HG02852 (cell line): ENCODE results near the gene UBALD2.
"Not testable (repeated sequence)": the region's sequence is repeated elsewhere in the genome, so short reads cannot be mapped to it uniquely, and the experiment has no call there.

Experiments used
- ATAC-seq: cut with Tn5 transposase; IDR thresholded peaks from one replicate; pipeline ENCODE4 v1.9.1; 2021; ENCODE audit warnings: mild to moderate bottlenecking, moderate library complexity; ENCODE audit not compliant: unreplicated experiment

The UBALD2 gene

DNA sequence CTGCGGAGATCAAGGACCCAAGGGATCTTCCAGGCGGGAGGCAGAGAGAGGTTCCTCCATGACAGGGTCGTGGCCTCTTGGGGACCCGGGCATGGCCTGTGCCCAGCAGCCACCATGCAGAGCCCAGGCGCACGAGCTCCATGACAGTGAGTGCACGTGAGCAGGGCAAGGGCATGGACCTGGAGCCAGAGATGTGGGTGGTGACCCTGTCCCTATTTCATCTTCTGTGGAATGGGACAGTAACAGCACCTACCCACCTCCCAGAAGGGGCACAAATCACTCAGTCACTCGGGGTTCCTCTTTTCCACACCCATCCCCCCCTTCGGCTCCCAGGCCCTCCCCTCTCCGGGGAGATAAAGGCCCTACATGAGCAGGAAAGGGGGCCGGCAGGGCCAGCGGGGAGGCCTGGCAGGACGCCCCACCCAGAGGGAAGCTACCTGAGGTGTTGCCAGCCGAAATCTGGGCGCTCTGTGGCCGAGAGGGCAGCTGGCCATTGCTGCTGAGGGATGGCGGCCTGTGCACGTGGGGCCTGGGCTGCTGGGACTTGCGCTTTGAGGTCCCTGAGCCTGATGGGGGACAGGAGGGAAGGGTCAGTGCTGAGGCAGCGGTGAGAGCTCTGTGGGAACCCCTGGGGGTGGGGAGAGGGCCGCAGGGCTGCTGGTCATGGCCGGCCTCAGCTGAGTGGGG lies 10.4 kb downstream of the UBALD2 start:
- ATAC-seq, result no peak

DNA sequence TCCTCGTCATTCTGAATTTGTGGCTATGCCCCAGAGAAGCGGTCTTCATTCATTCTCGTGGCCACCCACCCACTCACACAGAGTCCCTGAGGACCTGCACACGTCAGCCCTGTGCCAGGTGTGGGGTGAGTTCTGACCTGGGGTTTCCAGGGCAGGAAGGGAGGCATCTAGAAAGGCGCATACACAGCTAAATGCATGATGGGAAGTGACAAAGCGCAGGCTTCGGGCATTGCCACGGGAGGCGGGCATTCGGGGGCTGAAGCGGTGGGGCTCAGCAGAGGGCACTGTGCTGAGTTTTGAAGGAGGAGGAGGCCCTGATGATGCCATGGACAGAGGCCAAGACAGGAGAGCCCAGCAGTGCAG lies 10.9 kb downstream of the UBALD2 start:
- no peak for ATAC-seq

DNA sequence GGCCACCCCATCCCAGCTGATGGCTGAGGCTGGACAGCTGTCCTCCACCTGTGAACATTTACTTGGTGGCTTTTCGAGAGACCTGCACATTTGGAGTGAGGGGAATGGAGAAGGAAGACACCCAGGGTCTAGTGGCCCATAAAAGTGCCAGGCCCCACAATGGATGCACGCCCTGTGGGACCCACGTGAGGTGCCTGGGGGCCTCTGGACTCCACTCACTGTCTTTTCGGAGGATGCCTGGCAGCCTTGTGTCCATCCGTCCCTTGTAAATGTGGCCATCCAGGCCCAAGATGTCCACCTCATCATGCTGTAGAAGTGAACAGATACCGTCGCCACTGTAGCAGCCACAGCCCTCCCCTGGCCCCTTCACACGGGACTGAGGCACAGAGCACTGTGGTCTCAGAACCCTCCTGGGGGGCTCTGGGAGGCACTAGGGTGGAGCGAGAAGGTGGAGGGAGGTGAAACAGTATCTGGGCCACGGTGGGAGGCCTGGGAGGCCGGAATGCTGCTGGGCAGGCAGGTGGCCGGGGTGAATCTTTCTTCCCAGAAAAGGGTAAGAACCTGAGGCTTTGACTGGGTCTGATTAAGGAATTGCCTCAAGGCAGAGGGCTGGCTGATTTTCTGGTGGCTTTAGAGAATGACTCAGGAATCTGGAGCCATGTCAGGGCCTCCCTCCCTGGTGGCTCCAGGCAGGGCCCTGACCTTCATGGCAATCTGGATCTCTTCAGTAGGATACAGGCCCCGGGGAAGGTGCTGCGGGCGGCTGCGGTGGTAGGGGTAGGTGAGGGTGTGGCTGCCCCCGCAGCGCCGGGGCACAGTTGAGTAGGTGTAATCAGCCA lies 11.5 kb downstream of the UBALD2 start:
- no peak for ATAC-seq

DNA sequence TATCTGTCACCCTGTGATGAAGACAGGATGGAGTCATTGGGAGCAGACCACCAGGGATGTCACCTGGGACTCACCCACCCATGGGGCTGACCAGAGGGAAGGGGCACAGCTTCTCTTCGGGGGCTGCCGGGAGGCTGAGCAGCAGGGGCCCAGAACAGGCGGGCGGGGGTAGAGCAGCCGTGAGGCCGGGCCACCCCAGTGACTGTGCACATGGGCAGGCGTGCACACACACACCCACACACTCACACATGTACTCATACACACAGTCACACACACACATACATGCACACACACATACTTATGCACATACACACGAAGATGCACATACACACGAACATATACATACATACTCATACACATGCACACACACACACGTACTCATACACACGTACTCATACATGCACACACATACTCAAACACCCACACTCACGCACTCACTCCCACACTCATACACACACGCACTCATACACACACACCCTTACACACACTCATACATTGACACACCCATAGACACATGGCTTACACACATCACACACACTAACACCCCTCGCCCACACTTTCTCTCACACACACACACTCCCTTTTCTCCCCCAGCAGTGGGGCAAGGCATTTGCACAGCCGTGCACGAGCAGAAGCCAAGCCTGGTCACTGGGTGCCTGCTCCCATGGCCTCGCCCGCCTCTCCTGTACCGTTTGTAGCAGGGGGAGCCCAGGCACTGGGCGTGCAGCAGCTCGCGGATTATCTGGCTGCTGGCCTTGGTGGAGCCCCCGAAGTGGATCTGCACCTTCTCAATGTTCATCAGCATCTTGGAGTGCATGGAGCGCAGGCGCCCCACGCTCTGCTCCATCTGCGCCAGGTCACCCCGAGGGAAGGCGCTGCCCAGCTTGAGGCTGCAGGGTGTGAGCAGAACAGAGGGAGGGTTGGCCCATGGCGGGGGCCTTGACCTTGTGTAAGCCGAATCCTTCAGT lies 12.4 kb downstream of the UBALD2 start:
- no peak for ATAC-seq

DNA sequence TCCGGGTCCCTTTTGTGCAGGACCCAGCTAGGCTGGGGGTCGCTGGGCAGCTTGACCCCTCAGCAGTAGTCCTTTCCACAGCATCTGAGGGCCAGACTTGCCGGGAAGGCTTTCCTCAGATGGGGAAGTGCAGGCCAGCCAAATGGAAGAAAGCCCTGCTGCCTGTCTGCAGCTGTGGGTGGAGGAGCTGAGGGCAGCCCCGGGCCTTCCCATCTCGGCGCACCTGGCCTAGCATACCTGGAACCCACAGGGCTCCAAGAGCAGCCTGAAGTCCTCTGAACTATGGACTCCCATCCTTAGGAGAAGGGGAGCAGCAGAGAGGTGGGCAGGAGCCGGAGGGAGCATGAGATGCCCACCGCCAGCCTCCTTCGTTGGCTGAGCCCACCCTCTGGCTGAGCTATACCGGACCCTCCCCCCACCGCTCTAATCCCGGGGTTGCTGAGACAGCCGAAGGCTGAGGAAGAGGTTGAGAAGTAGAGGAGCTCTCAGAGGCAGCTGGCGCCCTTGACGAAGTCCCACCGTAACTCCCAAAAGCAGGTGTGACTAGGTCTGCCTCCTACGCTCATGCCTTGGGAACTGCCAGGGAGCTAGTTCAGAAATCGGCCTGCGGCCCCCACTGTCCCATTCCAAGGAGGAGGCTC lies 13.2 kb downstream of the UBALD2 start:
- no peak for ATAC-seq

DNA sequence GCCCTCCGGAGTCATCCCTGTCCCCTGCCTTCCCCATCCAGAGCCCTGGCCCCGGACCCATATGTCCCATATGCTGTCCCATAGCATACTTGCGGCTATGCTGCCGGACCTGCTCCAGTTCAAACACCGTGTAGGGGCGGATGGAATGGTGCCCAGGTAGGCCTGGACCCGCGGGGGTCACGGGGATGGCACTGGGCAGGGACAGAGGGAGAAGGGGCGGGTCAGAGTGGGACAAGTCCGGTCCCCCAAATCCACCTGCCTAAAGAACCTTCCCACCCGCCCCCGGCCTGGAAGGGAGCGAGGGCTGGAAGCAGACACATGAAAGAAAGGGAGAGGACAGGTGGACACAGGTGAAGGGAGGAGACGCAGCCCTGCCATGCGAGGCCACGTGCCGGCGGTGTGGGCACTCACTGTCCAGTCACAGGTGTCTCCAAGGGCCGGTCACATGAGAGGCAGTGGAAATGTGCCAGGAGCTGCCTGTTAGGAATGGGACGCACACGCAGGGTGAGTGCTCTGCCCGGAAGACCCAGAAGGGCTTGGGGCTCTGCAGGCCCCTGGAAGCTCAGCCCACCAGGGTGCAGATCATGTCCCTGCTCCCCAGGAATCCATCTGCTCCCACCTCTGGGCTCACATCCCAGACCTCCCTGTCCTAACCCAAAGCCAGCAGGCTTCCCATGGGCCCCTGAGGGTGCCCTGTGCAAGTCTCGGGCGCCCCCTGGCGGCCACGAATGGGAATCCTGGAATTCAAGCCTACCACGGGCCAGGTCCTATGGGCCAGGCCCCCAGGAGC lies 14.0 kb downstream of the UBALD2 start:
- ATAC-seq, result no peak

DNA sequence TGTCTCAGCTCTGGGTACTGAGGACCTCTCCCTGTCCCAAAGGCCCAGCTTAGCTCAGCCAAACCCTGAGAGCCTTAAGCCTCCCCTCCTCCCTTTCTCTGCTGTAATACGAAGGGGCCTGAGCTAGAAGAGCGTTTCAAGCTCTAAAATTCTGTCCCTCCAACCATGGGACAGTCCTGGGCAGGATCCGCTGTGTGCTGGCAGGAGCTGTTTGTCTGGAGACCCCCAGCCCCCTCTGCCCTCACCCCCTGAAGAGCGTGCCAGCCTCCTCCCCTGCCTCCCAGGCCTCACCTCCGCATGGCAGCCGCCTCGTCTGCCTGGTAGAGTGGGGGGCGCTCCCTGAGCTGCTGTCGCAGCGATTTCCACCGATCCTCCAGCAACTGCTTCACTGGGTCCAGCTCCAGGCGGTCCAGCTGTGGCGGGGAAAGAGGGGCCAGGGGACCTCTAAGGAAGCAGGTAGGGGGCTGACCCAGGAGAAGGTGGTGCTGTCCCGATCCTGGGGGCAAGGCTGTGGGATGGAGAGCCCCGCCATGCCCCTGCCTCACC lies 14.7 kb downstream of the UBALD2 start:
- ATAC-seq, result no peak

DNA sequence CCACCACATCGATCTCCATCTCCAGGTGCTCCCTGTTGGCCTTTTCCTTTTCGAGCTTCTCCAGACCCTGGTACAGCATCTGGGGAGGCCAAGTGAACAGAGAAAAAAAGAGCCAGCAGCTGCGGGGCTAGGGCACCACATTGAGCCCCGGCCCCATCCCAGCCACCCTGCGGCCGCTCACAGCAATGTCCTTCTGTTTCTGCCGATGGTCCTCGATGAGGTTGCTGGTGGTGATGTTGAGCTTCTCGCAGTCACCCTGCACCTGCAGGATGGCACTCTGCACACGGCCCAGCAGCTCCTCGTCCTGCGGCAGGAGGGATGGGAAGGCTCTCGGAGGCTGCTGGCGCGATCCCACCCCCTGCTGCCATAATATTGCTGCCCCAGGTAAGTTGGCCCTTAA lies 15.5 kb downstream of the UBALD2 start:
- no peak for ATAC-seq

DNA sequence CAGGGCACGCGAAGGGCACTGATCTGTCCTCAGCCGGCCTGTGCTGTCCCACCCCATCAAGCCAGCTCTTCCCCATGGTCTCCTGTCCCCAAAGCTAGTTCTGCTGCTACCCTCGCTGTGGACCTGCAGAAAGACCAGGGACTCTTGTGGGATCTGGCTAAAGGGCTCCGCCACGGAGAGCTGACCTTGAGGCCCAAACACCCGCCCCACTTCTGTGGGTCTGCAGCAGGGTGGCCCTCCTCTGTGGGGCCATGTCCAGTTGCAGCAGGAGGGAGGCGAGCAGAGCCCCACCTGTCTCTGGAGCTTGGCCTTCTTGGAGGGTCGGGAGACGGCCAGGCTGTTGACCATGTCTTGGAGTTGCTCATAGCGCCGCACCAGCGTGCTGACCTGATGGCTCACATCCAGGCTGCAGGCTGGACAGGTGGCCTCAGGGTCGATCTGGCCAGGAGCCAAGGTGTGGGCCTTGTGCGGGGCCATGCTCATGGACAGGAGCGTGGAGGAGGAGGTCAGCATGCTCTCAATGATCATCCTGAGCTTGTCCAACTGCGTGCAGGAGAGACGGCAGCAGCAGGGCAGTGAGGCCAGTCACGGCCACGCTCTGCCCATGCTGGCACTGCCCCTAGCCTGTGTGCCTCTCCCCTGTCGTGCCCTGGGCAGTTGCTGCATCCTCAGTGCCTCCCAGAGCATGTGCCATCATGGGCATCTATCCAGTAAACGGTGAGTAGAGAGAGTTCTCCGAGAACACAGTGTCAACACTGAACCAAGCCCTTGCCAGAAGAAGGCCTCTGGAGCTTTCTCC lies 16.6 kb downstream of the UBALD2 start:
- ATAC-seq, result no peak

DNA sequence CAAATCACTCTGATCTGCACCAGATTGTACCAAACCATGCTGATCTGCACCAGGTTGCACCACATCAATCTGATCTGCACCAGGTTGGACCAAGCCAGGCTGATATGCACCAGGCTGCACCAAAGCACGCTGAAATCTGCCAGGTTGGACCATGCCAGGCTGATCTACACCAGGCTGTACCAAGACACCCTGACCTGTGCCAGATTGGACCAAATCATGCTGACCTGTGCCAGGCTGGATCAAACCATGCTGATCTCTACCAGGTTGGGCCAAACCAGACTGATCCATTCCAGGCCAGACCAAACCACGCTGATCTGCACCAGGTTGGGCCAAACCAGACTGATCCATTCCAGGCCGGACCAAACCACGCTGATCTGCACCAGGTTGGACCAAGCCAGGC lies 27.4 kb downstream of the UBALD2 start:
- no peak for ATAC-seq

DNA sequence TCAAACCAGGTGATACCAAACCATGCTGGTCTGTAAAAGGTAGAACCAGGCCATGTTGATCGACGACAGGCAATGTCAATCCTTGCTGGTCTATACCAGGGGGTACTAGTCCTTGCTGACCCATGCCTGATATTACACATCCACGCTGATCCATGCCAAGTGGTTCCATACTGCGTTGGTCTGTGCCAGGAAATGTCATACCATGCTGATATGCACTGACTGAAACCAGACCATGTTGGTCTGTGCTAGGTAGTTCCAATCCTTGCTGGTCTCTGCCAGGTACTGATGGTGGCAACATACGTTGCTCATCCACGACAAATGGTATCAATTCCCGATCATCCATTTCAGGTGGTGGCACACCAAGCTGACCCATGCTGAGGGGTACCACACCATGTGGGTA lies 28.0 kb downstream of the UBALD2 start:
- ATAC-seq, result no peak

DNA sequence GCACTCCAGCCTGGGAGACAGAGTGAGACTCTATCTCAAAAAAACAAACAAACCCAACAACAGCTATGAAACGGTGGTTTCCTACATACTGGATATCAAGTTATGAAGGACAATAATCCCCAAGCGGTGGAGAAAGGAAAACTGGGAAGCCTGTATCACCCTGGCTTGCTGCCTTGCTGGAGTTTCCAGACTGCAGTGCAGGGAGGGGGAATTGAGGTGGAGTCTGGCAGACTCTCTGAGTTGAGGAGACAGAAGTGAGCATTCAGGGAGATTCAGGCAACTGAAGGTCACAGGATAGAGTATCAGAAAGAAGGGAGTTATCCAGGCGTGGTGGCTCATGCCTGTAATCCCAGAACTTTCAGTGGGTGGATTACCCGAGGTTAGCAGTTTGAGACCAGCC lies 31.0 kb downstream of the UBALD2 start:
- ATAC-seq, result no peak

DNA sequence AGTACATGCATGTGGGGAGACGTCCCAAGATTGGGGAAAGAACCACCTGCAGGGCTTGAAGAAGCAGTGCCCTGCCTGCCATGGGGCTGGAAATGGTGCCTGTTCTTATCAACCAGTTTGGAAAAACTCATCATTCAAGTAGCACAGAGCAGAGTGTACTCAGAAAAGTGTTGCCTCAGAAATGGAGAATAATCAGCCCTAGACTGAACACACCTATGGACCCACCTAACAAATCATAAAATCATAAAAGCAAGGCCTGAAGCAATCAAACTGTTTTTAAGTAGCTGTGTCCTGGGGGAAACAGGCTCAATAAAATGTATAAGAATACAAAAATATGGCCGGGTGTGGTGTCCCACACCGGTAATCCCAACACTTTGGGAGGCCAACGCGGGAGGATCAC lies 31.7 kb downstream of the UBALD2 start:
- ATAC-seq, result no peak

DNA sequence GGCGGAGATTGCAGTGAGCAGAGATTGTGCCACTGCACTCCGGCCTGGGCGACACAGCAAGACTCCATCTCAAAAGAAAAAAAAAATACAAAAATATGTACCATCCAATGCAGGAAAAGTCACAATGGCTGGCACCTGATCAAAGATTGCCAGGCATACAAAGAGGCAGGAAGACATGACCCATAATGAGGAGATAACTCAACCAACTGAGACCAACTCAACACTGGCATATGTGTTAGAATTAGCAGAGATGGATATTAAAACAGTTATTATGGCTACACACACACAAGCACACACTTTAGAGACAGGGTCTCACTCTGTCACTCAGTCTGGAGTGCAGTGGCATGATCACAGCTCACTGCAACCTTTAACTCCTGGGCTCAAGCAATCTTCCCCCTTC lies 32.3 kb downstream of the UBALD2 start:
- no peak for ATAC-seq

DNA sequence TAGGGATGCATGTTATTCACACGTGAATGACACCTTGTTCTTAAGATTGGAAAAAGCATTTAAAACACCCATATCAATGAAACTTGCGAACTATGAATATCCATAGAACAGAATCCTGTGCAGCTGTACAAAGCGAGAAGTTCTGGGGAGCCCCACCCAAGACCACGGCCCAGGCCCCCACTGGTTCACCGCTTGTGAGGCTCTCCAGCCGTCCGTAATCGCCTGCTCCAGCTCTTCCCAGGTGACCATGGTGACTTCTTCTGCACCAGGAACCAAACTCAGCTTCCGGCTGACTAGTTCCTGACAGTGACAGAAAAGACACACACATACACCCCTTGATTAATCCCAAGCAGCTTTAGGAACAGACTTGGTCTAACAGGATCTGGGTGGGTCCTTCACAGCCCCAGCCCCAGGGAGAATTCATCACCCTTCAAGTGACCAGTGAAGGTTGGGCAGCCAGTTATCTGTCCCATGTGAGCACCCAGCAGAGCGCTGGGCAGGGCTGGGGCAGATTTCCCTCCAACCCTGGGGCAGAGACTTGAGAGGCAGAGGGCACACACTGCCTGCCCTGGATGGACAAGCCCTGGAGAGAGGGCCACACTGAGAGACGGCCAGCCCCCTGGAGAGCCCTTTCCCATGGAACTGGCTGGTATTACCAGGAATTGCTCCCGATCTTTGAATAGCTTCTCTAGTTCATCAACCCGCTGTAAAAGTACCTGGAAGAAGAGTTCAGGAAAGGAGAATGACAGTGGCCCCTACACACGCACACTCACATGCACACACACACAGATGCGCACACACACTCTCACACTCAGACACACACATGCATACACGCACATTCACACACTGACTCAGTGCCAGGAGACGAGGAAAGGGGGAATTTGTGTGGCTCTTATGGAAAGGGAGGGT lies 39.3 kb downstream of the UBALD2 start:
- no peak for ATAC-seq

DNA sequence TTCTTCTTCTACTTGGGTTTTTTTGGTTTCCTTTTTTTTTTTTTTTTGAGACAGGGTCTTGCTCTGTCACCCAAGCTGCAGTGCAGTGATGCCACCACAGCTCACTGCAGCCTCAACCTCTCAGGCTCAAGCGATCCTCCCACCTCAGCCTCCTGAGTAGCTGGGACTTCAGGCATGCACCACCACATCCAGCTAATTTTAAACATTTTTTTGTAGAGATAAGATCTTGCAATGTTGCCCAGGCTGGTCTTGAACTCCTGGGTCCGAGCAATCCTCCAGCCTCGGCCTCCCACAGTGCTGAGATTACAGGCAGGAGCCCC lies 39.9 kb downstream of the UBALD2 start:
- not testable (repeated sequence) for ATAC-seq

DNA sequence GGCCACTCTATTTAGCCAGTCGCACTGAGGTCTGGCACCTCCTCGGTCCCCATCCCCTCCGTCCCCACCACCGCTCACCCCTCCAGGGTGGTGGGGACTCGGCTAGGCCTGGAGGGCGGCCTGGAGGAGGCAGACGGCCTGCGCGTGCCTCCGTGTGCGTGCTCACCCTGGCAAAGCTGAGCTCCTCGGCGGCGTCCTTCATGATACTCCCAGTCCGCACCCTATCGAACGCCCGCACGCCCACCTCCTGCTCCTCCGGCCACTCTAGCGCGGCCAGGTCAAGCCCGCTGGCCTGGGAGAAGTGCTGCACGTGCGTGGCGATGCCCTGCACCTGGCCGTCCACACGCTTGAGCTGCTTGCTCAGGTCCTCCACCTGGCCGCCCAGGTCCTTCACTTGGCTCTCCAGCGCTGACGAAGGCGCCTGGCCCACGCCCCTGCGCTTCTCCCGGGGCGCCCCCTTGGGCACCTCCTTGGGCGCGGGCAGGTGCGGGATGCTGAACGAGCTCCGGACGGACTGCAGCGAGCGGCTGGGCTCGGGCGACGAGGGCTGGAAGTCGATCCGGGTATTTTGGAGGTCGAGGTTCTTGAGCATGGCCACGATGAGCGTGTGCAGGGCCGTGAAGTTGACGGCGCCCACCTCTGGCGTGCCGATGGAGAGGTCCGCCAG lies 42.3 kb downstream of the UBALD2 start:
- no peak for ATAC-seq

DNA sequence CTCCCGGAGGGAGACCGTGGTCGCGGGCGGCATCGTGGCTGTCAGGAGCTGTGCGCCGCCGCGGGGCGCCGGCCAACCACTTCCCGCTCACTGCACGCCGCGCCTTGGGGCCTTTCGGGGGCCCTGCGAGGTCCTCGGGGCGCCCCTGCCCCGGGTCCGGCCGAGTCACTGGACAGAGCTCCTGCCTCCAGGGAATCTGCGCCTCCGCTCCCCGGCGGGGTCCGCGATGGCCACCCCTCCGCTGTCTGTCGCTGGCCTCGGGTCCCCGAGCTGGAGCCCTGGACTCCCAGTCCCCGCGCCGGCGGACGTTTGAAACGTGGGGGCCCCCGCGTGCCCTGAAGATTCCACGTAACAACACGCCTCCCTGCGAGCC lies 42.8 kb downstream of the UBALD2 start, which contains the start of gene QRICH2:
Gene QRICH2 (minus strand): TSS at position 311 of the 373 bp plus-strand sequence. CDS start 278 bp downstream, at position 33.
- ATAC-seq, result no peak
